Activated T-helper 9 cell treated with anti-CD3 and anti-CD28 coated beads, Interleukin-2, amount 50 U/mL, for 16 hours (primary cell): ENCODE measurements around the gene ZNF366.

Experiments
- DNase-seq: peaks from one replicate; pipeline ENCODE4 v3.0.0-alpha.2; 2020; ENCODE audit warnings: low read depth

Gene ZNF366

DNA sequence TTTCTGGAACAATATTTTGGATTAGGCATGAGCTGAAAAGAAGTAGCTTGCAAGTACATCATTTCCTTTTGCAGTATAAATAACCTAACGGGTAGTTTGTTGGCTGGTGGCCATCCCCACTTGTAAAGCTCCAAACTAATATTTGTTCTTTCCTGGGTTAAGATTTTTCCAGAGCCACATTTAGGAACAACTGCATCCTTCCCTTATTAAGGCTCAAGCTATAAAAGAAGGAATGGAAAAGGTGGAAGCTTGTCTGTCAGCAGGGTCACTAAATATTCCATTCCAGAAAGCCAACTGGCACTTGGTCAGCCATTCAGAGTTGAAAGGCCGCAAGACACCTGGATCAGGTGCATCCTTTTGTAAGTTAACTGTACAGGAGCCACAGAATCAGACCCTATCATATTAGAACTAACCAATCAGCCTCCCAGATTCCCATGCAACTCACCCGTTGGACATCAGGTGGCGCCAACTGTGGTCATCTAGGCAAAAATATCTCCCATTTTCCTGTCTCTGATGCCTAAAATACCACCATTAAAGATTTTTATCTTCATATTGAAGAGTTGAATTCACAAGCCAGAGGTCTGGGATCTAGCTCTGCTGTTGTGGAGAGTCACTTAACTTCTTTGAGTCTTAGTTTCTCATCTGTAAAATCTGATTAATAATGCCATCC lies 104.1 kb downstream of the ZNF366 start:
- DNase-seq = no peak

DNA sequence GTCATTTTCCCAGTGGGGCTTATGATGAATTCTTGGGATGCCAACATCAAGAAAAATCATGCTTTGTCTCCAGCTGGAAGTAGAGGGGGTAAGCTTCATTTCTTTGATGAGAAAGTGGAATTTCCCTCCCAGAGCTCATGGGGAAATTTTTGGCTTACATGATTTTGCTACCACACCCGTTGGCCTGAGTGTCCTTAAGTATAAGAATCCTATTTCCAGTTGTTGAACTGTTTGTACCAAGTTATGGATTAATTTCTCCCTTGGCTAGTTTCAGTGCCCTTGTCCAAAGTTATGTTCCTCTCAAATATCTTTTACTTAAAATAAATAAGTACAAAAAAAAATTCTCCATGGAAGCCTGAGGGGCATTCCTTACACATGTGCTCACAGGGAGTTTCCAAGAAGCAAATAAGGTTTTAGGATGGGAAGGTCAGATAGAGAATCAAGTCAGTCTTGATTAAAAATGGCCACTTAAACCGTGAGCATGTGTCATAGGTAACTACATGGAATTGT lies 104.8 kb downstream of the ZNF366 start:
- DNase-seq = no peak

DNA sequence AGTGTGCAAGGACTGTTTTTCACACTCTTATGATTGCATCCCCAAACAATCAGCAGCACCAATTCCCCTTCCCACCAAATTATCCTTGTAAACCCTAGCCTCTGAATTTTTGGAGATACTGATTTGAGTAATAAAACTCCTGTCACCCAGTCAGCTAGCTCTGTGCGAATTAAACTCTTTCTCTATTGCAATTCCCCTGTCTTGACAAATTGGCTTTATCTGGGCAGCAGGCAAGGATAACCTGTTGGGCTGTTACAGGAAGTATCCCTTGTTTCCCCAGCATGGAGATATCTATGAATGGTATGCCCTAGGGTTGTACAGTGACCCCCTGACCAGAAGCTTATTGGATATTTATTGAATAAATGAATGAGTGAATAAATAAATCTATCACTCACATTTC lies 106.3 kb downstream of the ZNF366 start:
- DNase-seq = no peak

- DNase-seq = no peak
Observed at GRCh38 chr5:72397836-72398235, 109.4 kb downstream of the ZNF366 start.

DNA sequence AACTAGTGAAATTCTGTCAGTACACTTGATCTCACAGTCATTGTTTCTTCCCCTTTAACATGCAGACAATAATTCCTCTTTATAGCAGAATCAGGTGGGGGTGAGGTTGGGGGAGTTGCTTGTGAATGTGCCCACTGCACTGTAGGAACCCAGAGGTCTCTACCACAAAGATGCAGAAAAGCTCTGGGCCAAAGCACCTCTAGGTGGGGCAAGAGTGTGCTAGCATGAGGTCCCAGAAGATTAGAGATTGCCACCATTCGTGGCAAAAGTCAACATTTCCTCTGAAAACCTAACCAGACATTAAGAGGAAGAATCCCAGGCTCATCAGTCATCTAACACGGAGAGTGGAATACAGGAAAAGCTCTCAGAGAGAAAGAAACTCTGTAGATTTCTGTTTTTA lies 112.5 kb downstream of the ZNF366 start:
- no peak for DNase-seq

- DNase-seq = no peak
Observed at GRCh38 chr5:72393052-72393451, 114.2 kb downstream of the ZNF366 start.
